Neural progenitor cell (in vitro differentiated cells): ENCODE data around the gene NAP1L4. TPM values are rescaled to one million over a fixed set of nuclear protein-coding genes. Genes with fewer than 3 reads are reported as not detected.

ENCODE experiments used
- DNase-seq: peaks from one replicate; pipeline ENCODE4 v3.0.0-alpha.2; 2016; ENCODE audit warnings: low spot score
- H2AFZ ChIP-seq: fragments of 200-600 bp; sonication (generic); replicated peaks from 2 replicates; pipeline ENCODE4 v1.6.1; 2016; ENCODE audit warnings: antibody characterized with exemption
- H3F3A ChIP-seq: fragments of 200-600 bp; sonication (generic); 2 replicates; pipeline ENCODE4 v1.6.1; 2016; ENCODE audit warnings: antibody characterized with exemption, low read depth
- H3K27ac ChIP-seq: fragments of 200-600 bp; sonication (generic); 2 replicates; pipeline ENCODE4 v1.5.1; 2016; ENCODE audit warnings: mild to moderate bottlenecking
- H3K27me3 ChIP-seq: fragments of 200-600 bp; sonication (generic); 2 replicates; pipeline ENCODE4 v1.6.1; 2016; ENCODE audit warnings: mild to moderate bottlenecking, moderate library complexity
- H3K36me3 ChIP-seq: fragments of 200-600 bp; sonication (generic); 2 replicates; pipeline ENCODE4 v1.5.1; 2016
- H3K4me1 ChIP-seq: fragments of 200-600 bp; sonication (generic); 2 replicates; pipeline ENCODE4 v1.6.1; 2016; ENCODE audit warnings: mixed run types
- H3K4me2 ChIP-seq: fragments of 200-600 bp; sonication (generic); 2 replicates; pipeline ENCODE4 v1.6.1; 2016
- H3K4me3 ChIP-seq: fragments of 200-600 bp; sonication (generic); 2 replicates; pipeline ENCODE4 v1.5.1; 2016
- H3K79me2 ChIP-seq: fragments of 200-600 bp; sonication (generic); 2 replicates; pipeline ENCODE4 v1.6.1; 2016; ENCODE audit warnings: low read depth
- H3K9ac ChIP-seq: fragments of 200-600 bp; sonication (generic); 2 replicates; pipeline ENCODE4 v1.6.1; 2016
- H3K9me3 ChIP-seq: fragments of 200-600 bp; sonication (generic); 2 replicates; pipeline ENCODE4 v1.5.1; 2016; ENCODE audit warnings: low read depth
- H4K20me1 ChIP-seq: fragments of 200-600 bp; sonication (generic); 2 replicates; pipeline ENCODE4 v1.6.1; 2016; ENCODE audit warnings: low read depth
- H3K27ac Mint-ChIP-seq: 3 replicates; pipeline ENCODE4 v1.8.0; 2021; ENCODE audit warnings: mixed read lengths
- H3K27me3 Mint-ChIP-seq: 2 replicates; pipeline ENCODE4 v1.8.0; 2022; ENCODE audit warnings: low read depth, mild to moderate bottlenecking, inconsistent platforms, moderate library complexity, mixed read lengths; ENCODE audit not compliant: insufficient read depth
- H3K36me3 Mint-ChIP-seq: 3 replicates; pipeline ENCODE4 v1.8.0; 2021; ENCODE audit warnings: mixed read lengths
- H3K4me1 Mint-ChIP-seq: 3 replicates; pipeline ENCODE4 v1.8.0; 2021; ENCODE audit warnings: mixed read lengths
- H3K4me3 Mint-ChIP-seq: 3 replicates; pipeline ENCODE4 v1.8.0; 2021; ENCODE audit warnings: mild to moderate bottlenecking, moderate library complexity, mixed read lengths
- H3K9me3 Mint-ChIP-seq: 3 replicates; pipeline ENCODE4 v1.8.0; 2020; ENCODE audit warnings: mixed read lengths
- EZH2 ChIP-seq: fragments of 200-600 bp; sonication (generic); IDR thresholded peaks from 2 replicates; pipeline ENCODE4 v1.6.1; 2017; ENCODE audit warnings: antibody characterized with exemption, mild to moderate bottlenecking, moderate library complexity
- EZH2phosphoT487 ChIP-seq: fragments of 200-600 bp; sonication (generic); IDR thresholded peaks from 2 replicates; pipeline ENCODE4 v1.6.1; 2017; ENCODE audit warnings: antibody characterized with exemption
- total RNA-seq: library from RNA; depleted of rRNA; stranded (reverse); fragments of >200 nt; gene quantifications from 2 replicates; pipeline ENCODE4 v1.2.3, GENCODE V29; 2015; ENCODE audit warnings: low replicate concordance
- TF ChIP-seq, protein P1 (sequence below): fragments of 200-600 bp; sonication (generic); IDR thresholded peaks from 2 replicates; pipeline ENCODE4 v1.5.1; 2017; ENCODE audit warnings: antibody characterized with exemption, mild to moderate bottlenecking

The NAP1L4 gene
- total RNA-seq, 1 donor from 2014 or later, result 191 TPM

GRCh38 chr11:3011891-3012885, 20.1 kb upstream of the NAP1L4 start:
- Mint-ChIP-seq H3K27ac (no peak overlapping the region), H3K9me3 (no peaks in the 10 kb centered on the region), H3K4me1 (no peaks in the 10 kb centered on the region), H3K27me3 (peaks cover 6% of the 10 kb centered on the region), H3K4me3 (no peak overlapping the region), H3K36me3 (peaks cover 14% of the 10 kb centered on the region)
- H3K36me3 ChIP-seq, result no peaks in the 10 kb centered on the region
- no peak for DNase-seq
- no peak overlapping the region for H3K4me2 ChIP-seq
- H3K27me3 ChIP-seq, result no peaks in the 10 kb centered on the region
- H3K79me2 ChIP-seq, result no peaks in the 10 kb centered on the region
- H3K9ac ChIP-seq, result no peak overlapping the region
- H4K20me1 ChIP-seq, result no peaks in the 10 kb centered on the region
- no peak overlapping the region for H3K4me3 ChIP-seq
- H2AFZ ChIP-seq, result no peak overlapping the region
- H3K27ac ChIP-seq, result no peak overlapping the region
- TF ChIP-seq EZH2phosphoT487 (no peak), EZH2 (no peak)
- TF ChIP-seq, protein P1, sequence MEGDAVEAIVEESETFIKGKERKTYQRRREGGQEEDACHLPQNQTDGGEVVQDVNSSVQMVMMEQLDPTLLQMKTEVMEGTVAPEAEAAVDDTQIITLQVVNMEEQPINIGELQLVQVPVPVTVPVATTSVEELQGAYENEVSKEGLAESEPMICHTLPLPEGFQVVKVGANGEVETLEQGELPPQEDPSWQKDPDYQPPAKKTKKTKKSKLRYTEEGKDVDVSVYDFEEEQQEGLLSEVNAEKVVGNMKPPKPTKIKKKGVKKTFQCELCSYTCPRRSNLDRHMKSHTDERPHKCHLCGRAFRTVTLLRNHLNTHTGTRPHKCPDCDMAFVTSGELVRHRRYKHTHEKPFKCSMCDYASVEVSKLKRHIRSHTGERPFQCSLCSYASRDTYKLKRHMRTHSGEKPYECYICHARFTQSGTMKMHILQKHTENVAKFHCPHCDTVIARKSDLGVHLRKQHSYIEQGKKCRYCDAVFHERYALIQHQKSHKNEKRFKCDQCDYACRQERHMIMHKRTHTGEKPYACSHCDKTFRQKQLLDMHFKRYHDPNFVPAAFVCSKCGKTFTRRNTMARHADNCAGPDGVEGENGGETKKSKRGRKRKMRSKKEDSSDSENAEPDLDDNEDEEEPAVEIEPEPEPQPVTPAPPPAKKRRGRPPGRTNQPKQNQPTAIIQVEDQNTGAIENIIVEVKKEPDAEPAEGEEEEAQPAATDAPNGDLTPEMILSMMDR, result no peak
- no peaks in the 10 kb centered on the region for H3K4me1 ChIP-seq
- no peaks in the 10 kb centered on the region for H3F3A ChIP-seq
- no peaks in the 10 kb centered on the region for H3K9me3 ChIP-seq

DNA sequence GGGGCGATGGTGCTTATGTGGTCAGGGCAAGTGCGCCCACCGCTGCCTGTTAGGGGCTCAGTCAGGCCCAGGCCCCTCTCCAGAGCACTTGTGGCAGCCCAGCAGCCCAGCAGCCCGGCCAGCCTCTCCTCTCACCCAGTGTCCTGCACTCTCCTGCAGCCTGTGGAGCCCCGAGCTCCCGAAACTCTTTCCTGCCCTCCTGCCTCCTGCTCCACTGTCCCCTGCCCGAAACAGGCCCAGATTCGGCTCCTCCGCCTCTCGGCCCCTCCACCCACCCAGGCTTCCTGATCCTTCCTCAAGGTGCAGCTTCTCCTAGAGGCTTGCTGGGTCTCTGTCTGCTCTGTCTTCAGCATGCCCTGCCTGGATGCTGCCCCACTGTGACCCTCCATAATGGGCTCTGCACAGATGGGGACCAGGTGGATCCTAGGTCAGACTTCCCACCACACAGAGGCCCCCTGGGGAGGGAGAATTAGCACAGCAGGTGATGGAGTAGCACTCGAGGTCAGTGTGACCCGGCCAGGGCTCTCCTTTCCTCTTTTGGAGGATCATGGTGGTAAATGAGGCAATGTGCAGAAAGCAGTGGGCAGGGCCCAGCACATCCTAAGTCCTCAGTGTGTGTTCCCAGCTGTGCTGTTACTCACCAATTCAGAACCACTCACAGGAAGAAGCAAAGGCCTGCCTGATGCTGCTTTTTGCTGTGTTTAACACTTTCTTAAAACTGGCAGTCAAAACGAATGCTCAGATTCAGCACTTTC, 18.6 kb upstream of the NAP1L4 start:
- Histone ChIP-seq H3K27ac (no peak overlapping the region), H3K9me3 (no peaks in the 10 kb centered on the region), H3K79me2 (no peaks in the 10 kb centered on the region), H3K9ac (no peak overlapping the region), H3K36me3 (no peaks in the 10 kb centered on the region), H3K4me1 (no peaks in the 10 kb centered on the region), H3K4me2 (no peak overlapping the region), H3K4me3 (no peak overlapping the region), H2AFZ (no peak overlapping the region), H4K20me1 (no peaks in the 10 kb centered on the region), H3F3A (no peaks in the 10 kb centered on the region), H3K27me3 (no peaks in the 10 kb centered on the region)
- Mint-ChIP-seq H3K36me3 (peaks cover 12% of the 10 kb centered on the region), H3K27me3 (peaks cover 6% of the 10 kb centered on the region), H3K4me3 (peak overlapping the region; percentile 33), H3K9me3 (no peaks in the 10 kb centered on the region), H3K27ac (no peak overlapping the region), H3K4me1 (no peaks in the 10 kb centered on the region)
- TF ChIP-seq, protein P1, result no peak
- TF ChIP-seq EZH2phosphoT487, result no peak
- TF ChIP-seq EZH2, result no peak
- DNase-seq, result no peak

DNA sequence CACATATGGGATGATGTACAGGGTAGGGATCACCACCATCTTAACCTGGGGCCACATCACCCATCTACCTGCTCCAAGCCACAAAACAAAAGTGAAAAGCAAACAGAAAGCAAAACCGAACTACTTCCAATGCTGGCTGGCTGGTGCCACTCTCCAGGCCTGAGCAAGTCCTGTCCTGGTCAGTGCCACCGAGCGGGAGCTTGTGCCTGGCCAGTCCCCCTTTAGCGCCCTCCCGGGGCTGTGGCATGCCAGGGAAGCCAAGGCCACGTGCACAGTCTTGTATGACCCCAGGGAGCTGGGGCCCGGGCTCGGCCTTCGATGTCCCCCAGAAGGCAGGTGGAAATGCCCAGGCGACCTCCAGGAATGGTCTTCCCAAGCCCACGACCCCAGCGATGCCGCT, 17.9 kb upstream of the NAP1L4 start:
- H3K4me2 ChIP-seq, result no peak overlapping the region
- H4K20me1 ChIP-seq, result no peaks in the 10 kb centered on the region
- no peaks in the 10 kb centered on the region for H3K27me3 ChIP-seq
- H2AFZ ChIP-seq, result no peak overlapping the region
- H3K27ac Mint-ChIP-seq, result no peak overlapping the region
- no peaks in the 10 kb centered on the region for H3F3A ChIP-seq
- no peaks in the 10 kb centered on the region for H3K9me3 ChIP-seq
- no peak overlapping the region for H3K4me3 ChIP-seq
- H3K4me1 Mint-ChIP-seq, result no peaks in the 10 kb centered on the region
- TF ChIP-seq, protein P1, result no peak
- TF ChIP-seq EZH2 (no peak), EZH2phosphoT487 (no peak)
- H3K79me2 ChIP-seq, result no peaks in the 10 kb centered on the region
- no peaks in the 10 kb centered on the region for H3K36me3 ChIP-seq
- no peaks in the 10 kb centered on the region for H3K4me1 ChIP-seq
- H3K4me3 Mint-ChIP-seq, result no peak overlapping the region
- no peak for DNase-seq
- H3K27me3 Mint-ChIP-seq, result peaks cover 6% of the 10 kb centered on the region
- no peak overlapping the region for H3K9ac ChIP-seq
- no peak overlapping the region for H3K27ac ChIP-seq
- H3K9me3 Mint-ChIP-seq, result no peaks in the 10 kb centered on the region
- peaks cover 8% of the 10 kb centered on the region for H3K36me3 Mint-ChIP-seq
